H1 (cell line): Measurements from ENCODE around the gene ZNF524. TPM values are rescaled to one million over a fixed set of nuclear protein-coding genes. Genes with fewer than 3 reads are reported as not detected.

Experiments used
- BRCA1 ChIP-seq: IDR thresholded peaks from 2 replicates; pipeline ENCODE4 v1.6.1; 2012; ENCODE audit warnings: low read depth, low read length, improper control_type of control experiment
- CEBPB ChIP-seq: IDR thresholded peaks from 2 replicates; pipeline ENCODE4 v1.6.1; 2012; ENCODE audit warnings: low read depth, low read length
- CHD2 ChIP-seq: IDR thresholded peaks from 2 replicates; pipeline ENCODE4 v1.6.1; 2012; ENCODE audit warnings: low read length, improper control_type of control experiment
- CHD7 ChIP-seq: fragments of 300-600 bp; sonication (generic); IDR thresholded peaks from 2 replicates; pipeline ENCODE4 v1.7.1; 2012; ENCODE audit warnings: low read length, moderate library complexity, mild to moderate bottlenecking, inconsistent platforms; ENCODE audit not compliant: insufficient replicate concordance
- CREB1 ChIP-seq: IDR thresholded peaks from 2 replicates; pipeline ENCODE4 v1.6.1; 2012; ENCODE audit warnings: inconsistent platforms
- EGR1 ChIP-seq: IDR thresholded peaks from 2 replicates; pipeline ENCODE4 v1.6.1; 2011; ENCODE audit warnings: low read depth, low read length, borderline replicate concordance
- GABPA ChIP-seq: IDR thresholded peaks from 2 replicates; pipeline ENCODE4 v1.6.1; 2011; ENCODE audit warnings: mild to moderate bottlenecking, low read length, moderate library complexity, borderline replicate concordance; ENCODE audit not compliant: insufficient read depth
- HDAC2 ChIP-seq, 2 experiments: fragments of 300-600 bp in 1 of 2; sonication (generic) in 1 of 2; IDR thresholded peaks; 2 replicates each; pipeline ENCODE4 v1.6.1; 2011 to 2012; ENCODE audit warnings: low read depth in 2 of 2, low read length in 2 of 2, mild to moderate bottlenecking in 2 of 2, moderate library complexity in 2 of 2, borderline replicate concordance in 1 of 2, inconsistent platforms in 1 of 2
- JUN ChIP-seq: IDR thresholded peaks from 2 replicates; pipeline ENCODE4 v1.6.1; 2011; ENCODE audit warnings: low read depth, mild to moderate bottlenecking, improper control_type of control experiment, low read length
- JUND ChIP-seq: IDR thresholded peaks from 2 replicates; pipeline ENCODE4 v1.6.1; 2011; ENCODE audit warnings: mild to moderate bottlenecking, improper control_type of control experiment, low read length
- NRF1 ChIP-seq: IDR thresholded peaks from 2 replicates; pipeline ENCODE4 v1.6.1; 2011; ENCODE audit warnings: mild to moderate bottlenecking, low read depth, low read length, improper control_type of control experiment
- SP1 ChIP-seq: IDR thresholded peaks from 2 replicates; pipeline ENCODE4 v1.6.1; 2011; ENCODE audit warnings: low read depth, low read length
- SP4 ChIP-seq: IDR thresholded peaks from 2 replicates; pipeline ENCODE4 v1.6.1; 2012; ENCODE audit warnings: low read length, inconsistent platforms
- TCF12 ChIP-seq: IDR thresholded peaks from 2 replicates; pipeline ENCODE4 v1.6.1; 2011; ENCODE audit warnings: low read depth, mild to moderate bottlenecking, low read length
- polyA plus RNA-seq, 7 experiments: library from polyadenylated mRNA; depleted of rRNA in 3 of 7; stranded (reverse) in 5 of 7; unstranded in 2 of 7; fragments of >200 nt in 5 of 7; fragments of 200-250 nt in 2 of 7; gene quantifications; 1 replicate in 5 of 7; 2 replicates in 1 of 7; 4 replicates in 1 of 7; pipeline versions ENCODE4 v1.2.1 to v1.2.3, GENCODE V29; 2011 to 2013; ENCODE audit warnings: missing spikeins in 2 of 7, mixed read lengths in 2 of 7
- total RNA-seq: library from RNA; stranded (reverse); fragmentation: NEBNext Ultra II Directional; extraction: Animal tissue kit (Norgen Biotek cat#: 25700); gene quantifications from 2 replicates; pipeline ENCODE4 v1.2.1, GENCODE V29; 2021

Gene ZNF524
- total and polyA plus RNA-seq, 2 of the 8 experiments (the other 6 are each of a cell fraction or from before 2014, with no cell fraction given): 4.4 to 4.7 TPM

- TF ChIP-seq CHD7: no peak
- TF ChIP-seq SP4: no peak
- TF ChIP-seq CEBPB: no peak
- TF ChIP-seq BRCA1: no peak
- TF ChIP-seq HDAC2 (IDR thresholded peaks at IDR 0.05; ENCODE audit: borderline replicate concordance in 1 of 2, low read depth in 2 of 2, low read length in 2 of 2): no peak
- no peak for TF ChIP-seq JUND
- no peak for TF ChIP-seq CREB1
- no peak for TF ChIP-seq TCF12
- no peak for TF ChIP-seq EGR1
- no peak for TF ChIP-seq JUN
- no peak for TF ChIP-seq CHD2
- TF ChIP-seq SP1: no peak
- TF ChIP-seq GABPA: no peak
- TF ChIP-seq NRF1: no peak
Measured at GRCh38 chr19:55623561-55623960, 23.5 kb downstream of the ZNF524 start (continued).
